Ishikawa (cell line): ENCODE data around the gene CHST11.

Source experiments
- CEBPB ChIP-seq: IDR thresholded peaks from 2 replicates; pipeline ENCODE4 v1.6.1; 2012
- CREB1 ChIP-seq: IDR thresholded peaks from 2 replicates; pipeline ENCODE4 v1.6.1; 2012; ENCODE audit warnings: low read depth
- EP300 ChIP-seq: IDR thresholded peaks from 2 replicates; pipeline ENCODE4 v1.6.1; 2012; ENCODE audit warnings: borderline replicate concordance
- MAX ChIP-seq: IDR thresholded peaks from 2 replicates; pipeline ENCODE4 v1.6.1; 2012
- NFIC ChIP-seq: IDR thresholded peaks from 2 replicates; pipeline ENCODE4 v1.6.1; 2012
- RAD21 ChIP-seq: IDR thresholded peaks from 2 replicates; pipeline ENCODE4 v1.6.1; 2012; ENCODE audit warnings: low read depth
- REST ChIP-seq: IDR thresholded peaks from 2 replicates; pipeline ENCODE4 v1.6.1; 2012; ENCODE audit warnings: low read depth, mild to moderate bottlenecking
- TAF1 ChIP-seq: IDR thresholded peaks from 2 replicates; pipeline ENCODE4 v1.6.1; 2012; ENCODE audit warnings: low read depth, mild to moderate bottlenecking
- TEAD4 ChIP-seq: IDR thresholded peaks from 2 replicates; pipeline ENCODE4 v1.6.1; 2012
- USF1 ChIP-seq: IDR thresholded peaks from 2 replicates; pipeline ENCODE4 v1.6.1; 2012
- YY1 ChIP-seq: IDR thresholded peaks from 2 replicates; pipeline ENCODE4 v1.6.1; 2012; ENCODE audit warnings: low read depth
- ZBTB7A ChIP-seq: IDR thresholded peaks from 2 replicates; pipeline ENCODE4 v1.6.1; 2012; ENCODE audit warnings: low read depth

GRCh38 chr12:104747955-104748354 lies 291.2 kb downstream of the CHST11 start:
- TF ChIP-seq RAD21, result no peak
- no peak for TF ChIP-seq USF1
- TF ChIP-seq CEBPB, result no peak
- TF ChIP-seq REST, result no peak
- no peak for TF ChIP-seq CREB1
- TF ChIP-seq EP300, result no peak
- TF ChIP-seq ZBTB7A, result no peak
- TF ChIP-seq YY1, result no peak
- TF ChIP-seq TAF1, result no peak
- TF ChIP-seq TEAD4, result no peak
- TF ChIP-seq MAX, result no peak
- TF ChIP-seq NFIC, result no peak
